IMR-90 (cell line): Measurements from ENCODE around the gene LRRTM4. TPM values are rescaled to one million over a fixed set of nuclear protein-coding genes. Genes with fewer than 3 reads are reported as not detected.

Experiments used
- ATAC-seq: fragments of 200-7000 bp; cut with Tn5 transposase; 2 replicates; pipeline ENCODE4 v1.9.1; 2020; ENCODE audit warnings: low read depth, mild to moderate bottlenecking, moderate library complexity
- BruUV-seq: library from RNA; stranded (reverse); fragments of 400-500 nt; replicated peaks from 2 replicates; lab custom pipeline; 2021; lab: Mats Ljungman, UMichigan
- CTCF ChIA-PET: fragments of 300-600 bp; formaldehyde crosslinking; extraction: SDS; loops from one replicate; lab custom pipeline; 2021; ENCODE audit warnings: antibody characterized with exemption; lab: Yijun Ruan, JAX
- POLR2A ChIA-PET: fragments of 300-600 bp; sonication (Branson Sonifier 250); formaldehyde crosslinking; loops from one replicate; lab custom pipeline; 2022; ENCODE audit warnings: antibody characterized with exemption; ENCODE audit not compliant: unreplicated experiment; lab: Charles Lee
- DNase-seq: peaks from one replicate; pipeline ENCODE4 v3.0.0; 2013
- H2AFZ ChIP-seq: replicated peaks from 2 replicates; pipeline ENCODE3; 2013; ENCODE audit warnings: low read length, mild to moderate bottlenecking; ENCODE audit not compliant: poor library complexity
- H2AK5ac ChIP-seq: 2 replicates; pipeline ENCODE4 v1.6.1; 2013; ENCODE audit warnings: low read depth, low read length, inconsistent platforms
- H2AK9ac ChIP-seq: replicated peaks from 2 replicates; pipeline ENCODE3; 2013; ENCODE audit warnings: mild to moderate bottlenecking, low read depth, low read length, moderate library complexity; ENCODE audit not compliant: poor library complexity
- H2BK120ac ChIP-seq: 2 replicates; pipeline ENCODE4 v1.6.1; 2013; ENCODE audit warnings: low read depth, low read length, inconsistent platforms
- H2BK15ac ChIP-seq: 3 replicates; pipeline ENCODE4 v1.6.1; 2013; ENCODE audit warnings: low read depth, low read length, inconsistent platforms
- H2BK20ac ChIP-seq: 2 replicates; pipeline ENCODE4 v1.6.1; 2013; ENCODE audit warnings: low read depth, mild to moderate bottlenecking, inconsistent platforms, low read length, moderate library complexity
- H2BK5ac ChIP-seq: 2 replicates; pipeline ENCODE4 v1.6.1; 2013; ENCODE audit warnings: mild to moderate bottlenecking, low read depth, low read length, inconsistent platforms; ENCODE audit not compliant: poor library complexity, severe bottlenecking
- H3K14ac ChIP-seq: replicated peaks from 2 replicates; pipeline ENCODE4 v1.6.1; 2013; ENCODE audit warnings: low read depth, low read length, inconsistent platforms
- H3K18ac ChIP-seq: 2 replicates; pipeline ENCODE4 v1.6.1; 2013; ENCODE audit warnings: low read depth, low read length, control low read depth
- H3K23ac ChIP-seq: 2 replicates; pipeline ENCODE4 v1.6.1; 2013; ENCODE audit warnings: low read depth, low read length, inconsistent platforms
- H3K27ac ChIP-seq: 2 replicates; pipeline ENCODE4 v1.5.1; 2013; ENCODE audit warnings: mild to moderate bottlenecking, control low read depth, low read length; ENCODE audit not compliant: insufficient read depth
- H3K27me3 ChIP-seq: 2 replicates; pipeline ENCODE4 v1.6.1; 2013; ENCODE audit warnings: low read length; ENCODE audit not compliant: control insufficient read depth, insufficient read depth
- H3K36me3 ChIP-seq: 2 replicates; pipeline ENCODE4 v1.6.1; 2013; ENCODE audit warnings: low read length, mixed read lengths; ENCODE audit not compliant: control insufficient read depth, insufficient read depth
- H3K4ac ChIP-seq: 2 replicates; pipeline ENCODE4 v1.6.1; 2013; ENCODE audit warnings: low read depth, low read length, inconsistent platforms
- H3K4me1 ChIP-seq: 2 replicates; pipeline ENCODE4 v1.6.1; 2013; ENCODE audit warnings: low read length, mixed read lengths; ENCODE audit not compliant: control insufficient read depth, insufficient read depth
- H3K4me2 ChIP-seq: 2 replicates; pipeline ENCODE4 v1.6.1; 2013; ENCODE audit warnings: low read depth, mild to moderate bottlenecking, control low read depth, low read length, moderate library complexity
- H3K4me3 ChIP-seq: 2 replicates; pipeline ENCODE4 v1.5.1; 2013; ENCODE audit warnings: low read depth, mild to moderate bottlenecking, control low read depth, low read length, moderate library complexity; ENCODE audit not compliant: insufficient read depth
- H3K56ac ChIP-seq: 2 replicates; pipeline ENCODE4 v1.6.1; 2013; ENCODE audit warnings: low read length, inconsistent platforms; ENCODE audit not compliant: insufficient read depth; ENCODE audit errors: extremely low read depth
- H3K79me1 ChIP-seq, 2 experiments: 2 replicates each; pipeline ENCODE4 v1.6.1; 2013; ENCODE audit warnings: low read length in 2 of 2, inconsistent platforms in 1 of 2, low read depth in 1 of 2
- H3K9ac ChIP-seq: 2 replicates; pipeline ENCODE4 v1.6.1; 2013; ENCODE audit warnings: low read depth, low read length, control low read depth
- H3K9me1 ChIP-seq: 2 replicates; pipeline ENCODE4 v1.6.1; 2013; ENCODE audit warnings: low read length, inconsistent platforms; ENCODE audit not compliant: insufficient read depth
- H3K9me3 ChIP-seq: 2 replicates; pipeline ENCODE4 v1.6.1; 2013; ENCODE audit warnings: low read length; ENCODE audit not compliant: control insufficient read depth, insufficient read depth
- H4K20me1 ChIP-seq: 2 replicates; pipeline ENCODE4 v1.6.1; 2013; ENCODE audit warnings: low read length, inconsistent platforms; ENCODE audit not compliant: insufficient read depth
- H4K5ac ChIP-seq: 2 replicates; pipeline ENCODE4 v1.6.1; 2013; ENCODE audit warnings: mild to moderate bottlenecking, low read depth, low read length, control low read depth
- H4K8ac ChIP-seq, 2 experiments: 2 replicates each; pipeline ENCODE4 v1.6.1; 2013; ENCODE audit warnings: low read depth in 2 of 2, low read length in 2 of 2, control low read depth in 1 of 2, inconsistent platforms in 1 of 2
- H4K91ac ChIP-seq: 2 replicates; pipeline ENCODE4 v1.6.1; 2013; ENCODE audit warnings: low read depth, low read length, inconsistent platforms; ENCODE audit not compliant: insufficient read depth
- BHLHE40 ChIP-seq: fragments of 150-350 bp; IDR thresholded peaks from 2 replicates; pipeline ENCODE4 v1.6.1; 2016; ENCODE audit warnings: mild to moderate bottlenecking, low read depth, low read length
- CHD1 ChIP-seq: IDR thresholded peaks from 2 replicates; pipeline ENCODE4 v1.6.1; 2012; ENCODE audit warnings: low read depth, low read length, improper control_type of control experiment
- FOS ChIP-seq: fragments of 150-350 bp; IDR thresholded peaks from 2 replicates; pipeline ENCODE4 v1.6.1; 2016; ENCODE audit warnings: low read depth, low read length
- MAZ ChIP-seq: IDR thresholded peaks from 2 replicates; pipeline ENCODE4 v1.6.1; 2012; ENCODE audit warnings: low read depth, mild to moderate bottlenecking, low read length, improper control_type of control experiment, moderate library complexity, borderline replicate concordance
- MXI1 ChIP-seq: IDR thresholded peaks from 2 replicates; pipeline ENCODE4 v1.6.1; 2012; ENCODE audit warnings: low read depth, mild to moderate bottlenecking, low read length, moderate library complexity, borderline replicate concordance
- POLR2A ChIP-seq: IDR thresholded peaks from 2 replicates; pipeline ENCODE4 v1.6.1; 2012; ENCODE audit warnings: mild to moderate bottlenecking, low read depth, low read length
- SMC3 ChIP-seq: fragments of 150-350 bp; IDR thresholded peaks from 2 replicates; pipeline ENCODE4 v1.6.1; 2016; ENCODE audit warnings: low read depth, mild to moderate bottlenecking, antibody characterized with exemption, low read length, moderate library complexity
- WGBS, 2 experiments: methylation state at CpG; one replicate each; pipeline versions ENCODE4 v1.1.5 to v1.1.7; 2013; ENCODE audit warnings: missing lambda C conversion rate in 2 of 2; ENCODE audit not compliant: insufficient read length in 1 of 2; ENCODE audit errors: extremely low coverage in 2 of 2; 5-methylcytosine and 5-hydroxymethylcytosine counted together
- dilution Hi-C: fragments of 300-500 bp; cut with HindIII; formaldehyde crosslinking; loops from one replicate; pipeline ENCODE4 v1.14.3; 2018; ENCODE audit warnings: low sequenced_read_pairs; ENCODE audit not compliant: unreplicated experiment
- in situ Hi-C: fragments of 300-500 bp; cut with MboI; formaldehyde crosslinking; loops from 3 replicates; pipeline ENCODE4 v1.14.3; 2019; ENCODE audit warnings: low sequenced_read_pairs, inconsistent platforms, mixed read lengths
- intact Hi-C: fragments of 100-400 bp; cut with micrococcal nuclease; formaldehyde crosslinking; loops from 2 replicates; pipeline ENCODE4 v1.10.0; 2022
- polyA plus RNA-seq, 3 experiments: library from polyadenylated mRNA; depleted of rRNA; stranded (reverse); fragments of >200 nt; gene quantifications; 2 replicates each; pipeline ENCODE4 v1.2.3, GENCODE V29; 2012; ENCODE audit warnings: low replicate concordance in 1 of 3
- total RNA-seq: library from RNA; depleted of rRNA; stranded (reverse); fragments of >200 nt; gene quantifications from 2 replicates; pipeline ENCODE4 v1.2.3, GENCODE V29; 2012

The LRRTM4 gene
- total and polyA plus RNA-seq, 2 of the 4 experiments (the other 2 are of a cell fraction), result not detected

GRCh38 chr2:77271262-77271661, 250.9 kb downstream of the LRRTM4 start:
- no peak overlapping the region for H4K91ac ChIP-seq
- H3K56ac ChIP-seq, result no peak overlapping the region
- in situ Hi-C loops, result no loop called here
- intact Hi-C loops, result no loop called here
- H2BK120ac ChIP-seq, result no peak overlapping the region
- no peak overlapping the region for H3K27ac ChIP-seq
- ChIA-PET POLR2A (no interaction called here), CTCF (no interaction called here)
- H3K14ac ChIP-seq, result no peak overlapping the region
- no peaks in the 10 kb centered on the region for H3K4me1 ChIP-seq
- no peak overlapping the region for H2AK5ac ChIP-seq
- H2BK5ac ChIP-seq, result no peak overlapping the region
- no peak overlapping the region for H2AFZ ChIP-seq
- H3K4ac ChIP-seq, result no peak overlapping the region
- H4K20me1 ChIP-seq, result no peaks in the 10 kb centered on the region
- no peak overlapping the region for H4K8ac ChIP-seq
- no peaks in the 10 kb centered on the region for H3K9me1 ChIP-seq
- H3K9me3 ChIP-seq, result peaks cover 4% of the 10 kb centered on the region; the same call in 1 of the 2 replicates
- no peak overlapping the region for H3K18ac ChIP-seq
- H2BK20ac ChIP-seq, result no peak overlapping the region
- H2BK15ac ChIP-seq, result no peak overlapping the region
- no peak overlapping the region for H3K9ac ChIP-seq
- DNase-seq, result no peak
- H4K5ac ChIP-seq, result no peak overlapping the region
- no peak overlapping the region for H2AK9ac ChIP-seq
- 86% methylated on average over 4 of the region's 5 CpGs; no CpG with 5 or more reads in 1 of the 2 experiments for WGBS, 2 experiments
- H3K4me3 ChIP-seq, result no peak overlapping the region
- H3K36me3 ChIP-seq, result no peaks in the 10 kb centered on the region
- ATAC-seq, result no peak
- no peak overlapping the region for H3K4me2 ChIP-seq
- TF ChIP-seq BHLHE40 (no peak), MXI1 (no peak), MAZ (no peak), CHD1 (no peak), SMC3 (no peak), FOS (no peak), POLR2A (no peak)
- no peaks in the 10 kb centered on the region for H3K79me1 ChIP-seq
- H3K27me3 ChIP-seq, result no peaks in the 10 kb centered on the region
- H3K23ac ChIP-seq, result no peak overlapping the region
- dilution Hi-C loops, result no loop called here
- no TSS peak for BruUV-seq
